Endothelial cell of umbilical vein (primary cell): ENCODE measurements around the gene ATN1.

Source experiments
- EZH2 ChIP-seq: IDR thresholded peaks from 2 replicates; pipeline ENCODE4 v1.6.1; 2012; ENCODE audit warnings: borderline replicate concordance, low read depth, mild to moderate bottlenecking, moderate library complexity, low read length, inconsistent platforms; ENCODE audit not compliant: severe bottlenecking
- FOS ChIP-seq: IDR thresholded peaks from 2 replicates; pipeline ENCODE4 v1.6.1; 2011; ENCODE audit warnings: mild to moderate bottlenecking, low read length, moderate library complexity, borderline replicate concordance; ENCODE audit not compliant: insufficient read depth
- JUN ChIP-seq: IDR thresholded peaks from 2 replicates; pipeline ENCODE4 v1.6.1; 2011; ENCODE audit warnings: borderline replicate concordance, low read depth; ENCODE audit not compliant: insufficient read length, insufficient read depth
- MAX ChIP-seq: IDR thresholded peaks from 2 replicates; pipeline ENCODE4 v1.6.1; 2011; ENCODE audit not compliant: insufficient read depth, insufficient read length
- MYC ChIP-seq: IDR thresholded peaks from one replicate; pipeline ENCODE4 v1.6.1; 2011; ENCODE audit warnings: mild to moderate bottlenecking, low read depth, low read length
- POLR2A ChIP-seq: IDR thresholded peaks from 2 replicates; pipeline ENCODE4 v1.6.1; 2012; ENCODE audit warnings: low read depth, mild to moderate bottlenecking, control low read depth, low read length
- POLR2AphosphoS5 ChIP-seq: IDR thresholded peaks from 2 replicates; pipeline ENCODE4 v1.6.1; 2012; ENCODE audit warnings: low read depth, mild to moderate bottlenecking, control low read depth, low read length, moderate library complexity; ENCODE audit not compliant: insufficient read depth
- TF ChIP-seq, protein P1 (sequence below), 2 donors: IDR thresholded peaks; 1 replicate in 1 of 2; 2 replicates in 1 of 2; pipeline ENCODE4 v1.5.1; 2011; ENCODE audit warnings: low read length in 2 of 2, mild to moderate bottlenecking in 2 of 2, moderate library complexity in 2 of 2, control low read depth in 1 of 2, inconsistent platforms in 1 of 2, low read depth in 1 of 2; ENCODE audit not compliant: insufficient read depth in 1 of 2; ENCODE audit errors: extremely low read depth in 1 of 2

- TF ChIP-seq POLR2AphosphoS5: no peak
- TF ChIP-seq, protein P1, sequence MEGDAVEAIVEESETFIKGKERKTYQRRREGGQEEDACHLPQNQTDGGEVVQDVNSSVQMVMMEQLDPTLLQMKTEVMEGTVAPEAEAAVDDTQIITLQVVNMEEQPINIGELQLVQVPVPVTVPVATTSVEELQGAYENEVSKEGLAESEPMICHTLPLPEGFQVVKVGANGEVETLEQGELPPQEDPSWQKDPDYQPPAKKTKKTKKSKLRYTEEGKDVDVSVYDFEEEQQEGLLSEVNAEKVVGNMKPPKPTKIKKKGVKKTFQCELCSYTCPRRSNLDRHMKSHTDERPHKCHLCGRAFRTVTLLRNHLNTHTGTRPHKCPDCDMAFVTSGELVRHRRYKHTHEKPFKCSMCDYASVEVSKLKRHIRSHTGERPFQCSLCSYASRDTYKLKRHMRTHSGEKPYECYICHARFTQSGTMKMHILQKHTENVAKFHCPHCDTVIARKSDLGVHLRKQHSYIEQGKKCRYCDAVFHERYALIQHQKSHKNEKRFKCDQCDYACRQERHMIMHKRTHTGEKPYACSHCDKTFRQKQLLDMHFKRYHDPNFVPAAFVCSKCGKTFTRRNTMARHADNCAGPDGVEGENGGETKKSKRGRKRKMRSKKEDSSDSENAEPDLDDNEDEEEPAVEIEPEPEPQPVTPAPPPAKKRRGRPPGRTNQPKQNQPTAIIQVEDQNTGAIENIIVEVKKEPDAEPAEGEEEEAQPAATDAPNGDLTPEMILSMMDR (IDR thresholded peaks at IDR 0.05; ENCODE audit: extremely low read depth in 1 of 2, insufficient read depth in 1 of 2, low read depth in 1 of 2, low read length in 2 of 2): no peak
- no peak for TF ChIP-seq POLR2A
- no peak for TF ChIP-seq EZH2
- no peak for TF ChIP-seq MYC
- TF ChIP-seq MAX: no peak
- TF ChIP-seq JUN: no peak
- TF ChIP-seq FOS: no peak
Observed at GRCh38 chr12:6914246-6914946, 13.4 kb upstream of the ATN1 start, which contains the start of gene ENO2.
